H1 (cell line): ENCODE data around the gene LSR. TPM values are rescaled to one million over a fixed set of nuclear protein-coding genes. Genes with fewer than 3 reads are reported as not detected.

Source experiments
- CTCF ChIA-PET: fragments of 300-600 bp; sonication (Branson Sonifier 250); formaldehyde crosslinking; loops from one replicate; lab custom pipeline; 2021; ENCODE audit not compliant: partially characterized antibody; lab: Charles Lee
- POLR2A ChIA-PET: fragments of 300-600 bp; sonication (Branson Sonifier 250); formaldehyde crosslinking; loops from one replicate; lab custom pipeline; 2021; ENCODE audit warnings: inconsistent platforms; ENCODE audit not compliant: partially characterized antibody; lab: Charles Lee
- DNase-seq, 2 experiments: peaks; one replicate each; pipeline versions ENCODE4 v3.0.0 to v3.0.0-alpha.2; 2010 to 2022; ENCODE audit warnings: low spot score in 2 of 2, low read depth in 1 of 2, mixed read lengths in 1 of 2
- FAIRE-seq: peaks from 2 replicates; lab custom pipeline; 2011; peaks lifted over from hg19 to GRCh38; lab: Jason Lieb, UNC
- H2AFZ ChIP-seq: 2 replicates; pipeline ENCODE4 v1.8.1; 2012; ENCODE audit warnings: low read length, inconsistent platforms
- H2AK5ac ChIP-seq: 2 replicates; pipeline ENCODE4 v1.6.1; 2013; ENCODE audit warnings: low read depth, low read length
- H2BK120ac ChIP-seq: replicated peaks from 2 replicates; pipeline ENCODE3; 2013; ENCODE audit warnings: low read depth, low read length, inconsistent platforms
- H2BK12ac ChIP-seq: 2 replicates; pipeline ENCODE4 v1.6.1; 2013; ENCODE audit warnings: low read depth, low read length
- H2BK15ac ChIP-seq: 2 replicates; pipeline ENCODE4 v1.6.1; 2013; ENCODE audit warnings: low read length
- H2BK20ac ChIP-seq: 2 replicates; pipeline ENCODE4 v1.6.1; 2013; ENCODE audit warnings: low read length
- H2BK5ac ChIP-seq: 2 replicates; pipeline ENCODE4 v1.6.1; 2013; ENCODE audit warnings: low read depth, low read length
- H3K14ac ChIP-seq: 2 replicates; pipeline ENCODE4 v1.6.1; 2013; ENCODE audit warnings: inconsistent platforms; ENCODE audit not compliant: insufficient read length
- H3K18ac ChIP-seq: 2 replicates; pipeline ENCODE4 v1.6.1; 2013; ENCODE audit warnings: low read length; ENCODE audit errors: extremely low read depth
- H3K23ac ChIP-seq: 2 replicates; pipeline ENCODE4 v1.6.1; 2013; ENCODE audit warnings: inconsistent platforms; ENCODE audit not compliant: insufficient read length
- H3K23me2 ChIP-seq: 2 replicates; pipeline ENCODE4 v1.6.1; 2013; ENCODE audit warnings: low read depth, low read length
- H3K27ac ChIP-seq: 2 replicates; pipeline ENCODE4 v1.6.1; 2011; ENCODE audit warnings: low read depth, low read length, inconsistent platforms
- H3K27me3 ChIP-seq, 4 experiments: replicated peaks in 1 of 4; 1 replicate in 1 of 4; 2 replicates in 3 of 4; pipeline versions ENCODE4 v1.6.1 to v1.8.1; 2011 to 2013; ENCODE audit warnings: low read length in 3 of 4, mild to moderate bottlenecking in 3 of 4, inconsistent platforms in 2 of 4, mixed read lengths in 2 of 4, moderate library complexity in 1 of 4; ENCODE audit not compliant: control insufficient read depth in 3 of 4, insufficient read depth in 3 of 4; ENCODE audit errors: extremely low read depth in 1 of 4
- H3K36me3 ChIP-seq, 4 experiments: 2 replicates each; pipeline versions ENCODE4 v1.6.1 to v1.8.1; 2011 to 2013; ENCODE audit warnings: mild to moderate bottlenecking in 4 of 4, low read length in 3 of 4, moderate library complexity in 2 of 4, control low read depth in 1 of 4, inconsistent platforms in 1 of 4; ENCODE audit not compliant: insufficient read depth in 4 of 4, control insufficient read depth in 2 of 4
- H3K4ac ChIP-seq: replicated peaks from 2 replicates; pipeline ENCODE3; 2013; ENCODE audit warnings: low read length, low read depth, mixed read lengths, inconsistent platforms; ENCODE audit not compliant: insufficient read length
- H3K4me1 ChIP-seq, 4 experiments: replicated peaks in 1 of 4; 1 replicate in 1 of 4; 2 replicates in 3 of 4; pipeline versions ENCODE4 v1.6.1 to v1.8.1; 2011 to 2013; ENCODE audit warnings: low read length in 3 of 4, inconsistent platforms in 2 of 4, mixed read lengths in 1 of 4; ENCODE audit not compliant: insufficient read depth in 4 of 4, control insufficient read depth in 3 of 4
- H3K4me2 ChIP-seq, 2 experiments: 2 replicates each; pipeline versions ENCODE4 v1.6.1 to v1.8.1; 2011 to 2013; ENCODE audit warnings: low read depth in 2 of 2, low read length in 2 of 2, control low read depth in 1 of 2, inconsistent platforms in 1 of 2, mild to moderate bottlenecking in 1 of 2; ENCODE audit not compliant: insufficient read depth in 1 of 2
- H3K4me3 ChIP-seq, 4 experiments: fragments of 200-600, 300-600 bp in 1 of 4; sonication (generic), shearing (Covaris generic), sonication (Bioruptor Twin) in 1 of 4; 2 replicates each; pipeline versions ENCODE4 v1.5.1 to v1.8.1; 2011 to 2016; ENCODE audit warnings: low read length in 4 of 4, low read depth in 3 of 4, control low read depth in 2 of 4, inconsistent platforms in 2 of 4, mild to moderate bottlenecking in 2 of 4, mixed read lengths in 1 of 4, moderate library complexity in 1 of 4; ENCODE audit not compliant: insufficient read depth in 2 of 4; ENCODE audit errors: extremely low read depth in 1 of 4
- H3K56ac ChIP-seq: replicated peaks from 2 replicates; pipeline ENCODE3; 2013; ENCODE audit warnings: low read depth, mild to moderate bottlenecking, mixed read lengths, low read length, inconsistent platforms; ENCODE audit not compliant: insufficient read length
- H3K79me1 ChIP-seq: 2 replicates; pipeline ENCODE4 v1.6.1; 2013; ENCODE audit warnings: low read depth, low read length, control low read depth
- H3K79me2 ChIP-seq, 2 experiments: 2 replicates each; pipeline versions ENCODE4 v1.6.1 to v1.8.1; 2012 to 2013; ENCODE audit warnings: low read length in 2 of 2, mild to moderate bottlenecking in 2 of 2, inconsistent platforms in 1 of 2; ENCODE audit not compliant: insufficient read depth in 2 of 2, control insufficient read depth in 1 of 2
- H3K9ac ChIP-seq, 4 experiments: replicated peaks in 1 of 4; 1 replicate in 1 of 4; 2 replicates in 3 of 4; pipeline versions ENCODE4 v1.6.1 to v1.8.1; 2011 to 2013; ENCODE audit warnings: low read depth in 3 of 4, low read length in 3 of 4, control low read depth in 2 of 4, mild to moderate bottlenecking in 2 of 4, moderate library complexity in 2 of 4, inconsistent platforms in 1 of 4; ENCODE audit errors: extremely low read depth in 1 of 4
- H3K9me3 ChIP-seq, 2 experiments: 2 replicates each; pipeline versions ENCODE4 v1.6.1 to v1.8.1; 2012 to 2013; ENCODE audit warnings: mild to moderate bottlenecking in 2 of 2, moderate library complexity in 2 of 2, control low read depth in 1 of 2, inconsistent platforms in 1 of 2, low read depth in 1 of 2, low read length in 1 of 2, mixed read lengths in 1 of 2; ENCODE audit not compliant: insufficient read depth in 2 of 2
- H4K20me1 ChIP-seq, 2 experiments: replicated peaks in 1 of 2; 2 replicates each; pipeline versions ENCODE3 to v1.8.1; 2011 to 2013; ENCODE audit warnings: inconsistent platforms in 2 of 2, low read length in 2 of 2, mild to moderate bottlenecking in 1 of 2; ENCODE audit not compliant: insufficient read depth in 2 of 2, control insufficient read depth in 1 of 2
- H4K5ac ChIP-seq: 2 replicates; pipeline ENCODE4 v1.6.1; 2013; ENCODE audit warnings: low read length, low read depth, mixed read lengths, inconsistent platforms; ENCODE audit not compliant: insufficient read length
- H4K8ac ChIP-seq: 2 replicates; pipeline ENCODE4 v1.8.0; 2013; ENCODE audit warnings: mild to moderate bottlenecking, moderate library complexity, low read length, inconsistent platforms; ENCODE audit not compliant: insufficient read depth; ENCODE audit errors: extremely low read depth
- H4K91ac ChIP-seq: replicated peaks from 2 replicates; pipeline ENCODE3; 2013; ENCODE audit warnings: low read length, mixed read lengths, inconsistent platforms; ENCODE audit not compliant: insufficient read length
- ATF3 ChIP-seq: IDR thresholded peaks from 2 replicates; pipeline ENCODE4 v1.6.1; 2011; ENCODE audit warnings: low read depth, mild to moderate bottlenecking, low read length; ENCODE audit not compliant: insufficient read depth
- BCL11A ChIP-seq, 2 experiments: IDR thresholded peaks; one replicate each; pipeline ENCODE4 v1.6.1; 2011; ENCODE audit warnings: low read depth in 2 of 2, low read length in 2 of 2, mild to moderate bottlenecking in 2 of 2
- BRCA1 ChIP-seq: IDR thresholded peaks from 2 replicates; pipeline ENCODE4 v1.6.1; 2012; ENCODE audit warnings: low read depth, low read length, improper control_type of control experiment
- CBX8 ChIP-seq: fragments of 300-800, 300-1000 bp; sonication (generic); IDR thresholded peaks from 2 replicates; pipeline ENCODE4 v1.7.1; 2016; ENCODE audit warnings: low read depth, low read length, borderline replicate concordance
- CHD1 ChIP-seq: IDR thresholded peaks from 2 replicates; pipeline ENCODE4 v1.6.1; 2012; ENCODE audit warnings: low read depth, low read length, improper control_type of control experiment
- CHD2 ChIP-seq: IDR thresholded peaks from 2 replicates; pipeline ENCODE4 v1.6.1; 2012; ENCODE audit warnings: low read length, improper control_type of control experiment
- EP300 ChIP-seq, 2 experiments: IDR thresholded peaks; 1 replicate in 1 of 2; 2 replicates in 1 of 2; pipeline ENCODE4 v1.6.1; 2011 to 2012; ENCODE audit warnings: low read depth in 2 of 2, low read length in 2 of 2, mild to moderate bottlenecking in 2 of 2, borderline replicate concordance in 1 of 2, inconsistent platforms in 1 of 2, moderate library complexity in 1 of 2
- HDAC6 ChIP-seq: IDR thresholded peaks from one replicate; pipeline ENCODE4 v1.7.1; 2012; ENCODE audit warnings: low read depth, mild to moderate bottlenecking, inconsistent platforms, low read length, moderate library complexity
- NRF1 ChIP-seq: IDR thresholded peaks from 2 replicates; pipeline ENCODE4 v1.6.1; 2011; ENCODE audit warnings: mild to moderate bottlenecking, low read depth, low read length, improper control_type of control experiment
- POU5F1 ChIP-seq: IDR thresholded peaks from 2 replicates; pipeline ENCODE4 v1.6.1; 2011; ENCODE audit warnings: low read depth, mild to moderate bottlenecking, low read length, moderate library complexity
- SUZ12 ChIP-seq: fragments of 200-600 bp; sonication (generic); IDR thresholded peaks from 2 replicates; pipeline ENCODE4 v1.6.1; 2012; ENCODE audit warnings: mild to moderate bottlenecking, inconsistent platforms, low read length, moderate library complexity, mixed read lengths
- TCF12 ChIP-seq: IDR thresholded peaks from 2 replicates; pipeline ENCODE4 v1.6.1; 2011; ENCODE audit warnings: low read depth, mild to moderate bottlenecking, low read length
- whole genome bisulfite sequencing, 2 experiments: shearing (Covaris generic) in 1 of 2; methylation state at CpG; one replicate each; pipeline versions ENCODE4 v1.1.6 to v1.1.7; 2013 to 2015; ENCODE audit warnings: low lambda C conversion rate in 2 of 2, mixed read lengths in 2 of 2, inconsistent platforms in 1 of 2, low coverage in 1 of 2, missing lambda C conversion rate in 1 of 2; ENCODE audit not compliant: insufficient replicate concordance in 2 of 2, insufficient coverage in 1 of 2, insufficient read length in 1 of 2; ENCODE audit errors: extremely low coverage in 1 of 2, missing lambda C conversion rate in 1 of 2; 5-methylcytosine and 5-hydroxymethylcytosine counted together
- polyA plus RNA-seq, 7 experiments: library from polyadenylated mRNA; depleted of rRNA in 3 of 7; stranded (reverse) in 5 of 7; unstranded in 2 of 7; fragments of >200 nt in 5 of 7; fragments of 200-250 nt in 2 of 7; gene quantifications; 1 replicate in 5 of 7; 2 replicates in 1 of 7; 4 replicates in 1 of 7; pipeline versions ENCODE4 v1.2.1 to v1.2.3, GENCODE V29; 2011 to 2013; ENCODE audit warnings: missing spikeins in 2 of 7, mixed read lengths in 2 of 7
- total RNA-seq: library from RNA; stranded (reverse); fragmentation: NEBNext Ultra II Directional; extraction: Animal tissue kit (Norgen Biotek cat#: 25700); gene quantifications from 2 replicates; pipeline ENCODE4 v1.2.1, GENCODE V29; 2021

Gene LSR
- total and polyA plus RNA-seq, 2 of the 8 experiments (the other 6 are each of a cell fraction or from before 2014, with no cell fraction given): 159 to 186 TPM

GRCh38 chr19:35226748-35227147 lies 22.1 kb upstream of the LSR start:
- Histone ChIP-seq H2BK15ac (no peak overlapping the region), H2BK20ac (no peak overlapping the region), H3K4me1 (peaks cover 0 to 12% (median 3%) of the 10 kb centered on the region in 4 experiments; a peak in 4 of 7 replicates), H3K79me1 (no peaks in the 10 kb centered on the region), H2AFZ (no peak overlapping the region), H3K79me2 (no peaks in the 10 kb centered on the region), H4K5ac (no peak overlapping the region), H3K18ac (no peak overlapping the region), H2BK5ac (no peak overlapping the region), H3K4me2 (no peak overlapping the region), H3K4me3 (no peak overlapping the region), H2BK12ac (no peak overlapping the region), H4K20me1 (no peaks in the 10 kb centered on the region), H3K4ac (no peak overlapping the region), H2AK5ac (no peak overlapping the region), H3K56ac (no peak overlapping the region), H3K14ac (no peak overlapping the region), H4K91ac (no peak overlapping the region), H3K27me3 (no peaks in the 10 kb centered on the region; a peak in 1 of 7 replicates), H3K9ac (no peak overlapping the region), H3K36me3 (no peaks in the 10 kb centered on the region), H4K8ac (no peak overlapping the region), H3K23ac (no peak overlapping the region), H3K23me2 (no peaks in the 10 kb centered on the region), H3K27ac (no peak overlapping the region), H2BK120ac (no peak overlapping the region), H3K9me3 (peaks cover 0 to 7% of the 10 kb centered on the region in 2 experiments; a peak in 1 of 4 replicates)
- CTCF ChIA-PET: interaction anchor here (0.7 to 3.5 kb wide), 6 partner anchors 9 to 184 kb away, joined by 3 to 16 read pairs (median 3); no protein-coding TSS in a partner anchor
- WGBS, 2 experiments: 96% methylated on average over 5 of the region's 5 CpGs; no CpG with 5 or more reads in 1 of the 2 experiments
- no peak for FAIRE-seq
- POLR2A ChIA-PET: interaction anchor here (2.0 kb wide), 1 partner anchor 160 kb away, joined by 4 read pairs; no protein-coding TSS in a partner anchor
- DNase-seq: no peak
- TF ChIP-seq HDAC6: no peak
- TF ChIP-seq POU5F1: no peak
- no peak for TF ChIP-seq BCL11A (IDR thresholded peaks at IDR 0.05; ENCODE audit: low read depth in 2 of 2, low read length in 2 of 2)
- no peak for TF ChIP-seq CHD2
- TF ChIP-seq NRF1: no peak
- TF ChIP-seq SUZ12: no peak
- no peak for TF ChIP-seq CHD1
- TF ChIP-seq BRCA1: no peak
- TF ChIP-seq TCF12: no peak
- no peak for TF ChIP-seq EP300 (IDR thresholded peaks at IDR 0.05; ENCODE audit: borderline replicate concordance in 1 of 2, low read depth in 2 of 2, low read length in 2 of 2)
- no peak for TF ChIP-seq CBX8
- TF ChIP-seq ATF3: no peak
